Activated T-cell treated with anti-CD3 and anti-CD28 coated beads, Interleukin-2, amount 50 U/mL, for 72 hours (primary cell): Measurements from ENCODE around the gene CTNNA2. TPM values are rescaled to one million over a fixed set of nuclear protein-coding genes. Genes with fewer than 3 reads are reported as not detected.

Experiments
- ATAC-seq, 2 donors: fragments of 150-1000 bp; cut with Tn5 transposase; replicated peaks in 1 of 2; 2 replicates each; pipeline ENCODE4 v1.10.0; 2021; ENCODE audit warnings: moderate library complexity in 2 of 2, mild to moderate bottlenecking in 1 of 2
- DNase-seq, 2 donors: peaks; one replicate each; pipeline ENCODE4 v3.0.0; 2021 to 2022; ENCODE audit warnings: mixed read lengths in 1 of 2
- H3K27ac Mint-ChIP-seq: one replicate; pipeline ENCODE4 v1.8.0; 2022; ENCODE audit warnings: mild to moderate bottlenecking, moderate library complexity, mixed read lengths
- H3K27me3 Mint-ChIP-seq: one replicate; pipeline ENCODE4 v1.8.0; 2022; ENCODE audit warnings: low read depth, mixed read lengths
- H3K36me3 Mint-ChIP-seq, 2 donors: one replicate each; pipeline ENCODE4 v1.8.0; 2022; ENCODE audit warnings: mixed read lengths in 2 of 2, mild to moderate bottlenecking in 1 of 2; ENCODE audit not compliant: insufficient read depth in 2 of 2
- H3K4me1 Mint-ChIP-seq: one replicate; pipeline ENCODE4 v1.8.0; 2022; ENCODE audit warnings: low read depth, mixed read lengths
- H3K4me3 Mint-ChIP-seq, 2 donors: one replicate each; pipeline ENCODE4 v1.8.0; 2022; ENCODE audit warnings: mild to moderate bottlenecking in 2 of 2, mixed read lengths in 2 of 2, moderate library complexity in 2 of 2
- H3K9me3 Mint-ChIP-seq, 2 donors: one replicate each; pipeline ENCODE4 v1.8.0; 2022; ENCODE audit warnings: mixed read lengths in 2 of 2
- total RNA-seq, 2 donors: library from RNA; stranded (reverse); gene quantifications; one replicate each; pipeline ENCODE4 v1.2.3, GENCODE V29; 2022

The CTNNA2 gene
- total RNA-seq, 2 donors from 2014 or later = not detected

GRCh38 chr2:79686884-79687283 is 174.0 kb downstream of the CTNNA2 start:
- DNase-seq = no peak
- Mint-ChIP-seq H3K36me3 (peaks cover 0 to 3% of the 10 kb centered on the region in 2 donors), H3K4me3 (no peak overlapping the region), H3K27me3 (no peaks in the 10 kb centered on the region), H3K4me1 (no peaks in the 10 kb centered on the region), H3K27ac (no peak overlapping the region), H3K9me3 (peaks cover 3 to 6% of the 10 kb centered on the region in 2 donors)
- ATAC-seq = no peak

- no peak for DNase-seq
- no peaks in the 10 kb centered on the region for H3K36me3 Mint-ChIP-seq
- no peaks in the 10 kb centered on the region for H3K27me3 Mint-ChIP-seq
- ATAC-seq = no peak
- H3K4me3 Mint-ChIP-seq = no peak overlapping the region
- H3K4me1 Mint-ChIP-seq = no peaks in the 10 kb centered on the region
- peaks cover 5 to 11% of the 10 kb centered on the region in 2 donors for H3K9me3 Mint-ChIP-seq
- H3K27ac Mint-ChIP-seq = no peak overlapping the region
Measured at GRCh38 chr2:79695248-79695647, 182.4 kb downstream of the CTNNA2 start.

- peaks cover 3 to 13% of the 10 kb centered on the region in 2 donors for H3K9me3 Mint-ChIP-seq
- H3K36me3 Mint-ChIP-seq = peaks cover 0 to 2% of the 10 kb centered on the region in 2 donors
- no peak overlapping the region for H3K27ac Mint-ChIP-seq
- DNase-seq (no peak), ATAC-seq (no peak)
- H3K4me3 Mint-ChIP-seq = no peak overlapping the region
- H3K27me3 Mint-ChIP-seq = no peaks in the 10 kb centered on the region
- no peaks in the 10 kb centered on the region for H3K4me1 Mint-ChIP-seq
Measured at GRCh38 chr2:79697200-79697599, 184.3 kb downstream of the CTNNA2 start.

DNA sequence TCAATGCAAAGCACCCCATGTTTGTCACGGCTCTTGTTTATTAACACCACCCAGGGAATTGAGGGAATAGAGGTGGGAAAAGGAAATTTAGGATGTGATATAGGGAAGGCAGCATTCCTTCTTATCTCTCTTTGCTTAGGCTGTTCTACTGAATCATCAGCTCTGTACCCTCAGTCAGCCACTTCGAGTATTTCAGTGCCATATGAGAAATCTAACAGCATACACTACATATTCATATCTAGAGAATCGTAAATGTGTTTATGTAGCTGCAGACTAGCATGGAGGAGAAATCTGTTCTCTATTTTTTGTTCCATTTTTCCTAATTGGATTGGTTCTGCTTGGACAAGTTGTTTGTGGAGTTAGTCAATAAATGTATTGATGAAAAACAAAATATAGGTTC is 187.8 kb downstream of the CTNNA2 start:
- ATAC-seq (no peak), DNase-seq (no peak)
- Mint-ChIP-seq H3K27me3 (no peaks in the 10 kb centered on the region), H3K27ac (no peak overlapping the region), H3K4me1 (no peaks in the 10 kb centered on the region), H3K36me3 (peaks cover under 1 to 2% of the 10 kb centered on the region in 2 donors), H3K9me3 (peaks cover 2 to 9% of the 10 kb centered on the region in 2 donors), H3K4me3 (no peak overlapping the region)

DNA sequence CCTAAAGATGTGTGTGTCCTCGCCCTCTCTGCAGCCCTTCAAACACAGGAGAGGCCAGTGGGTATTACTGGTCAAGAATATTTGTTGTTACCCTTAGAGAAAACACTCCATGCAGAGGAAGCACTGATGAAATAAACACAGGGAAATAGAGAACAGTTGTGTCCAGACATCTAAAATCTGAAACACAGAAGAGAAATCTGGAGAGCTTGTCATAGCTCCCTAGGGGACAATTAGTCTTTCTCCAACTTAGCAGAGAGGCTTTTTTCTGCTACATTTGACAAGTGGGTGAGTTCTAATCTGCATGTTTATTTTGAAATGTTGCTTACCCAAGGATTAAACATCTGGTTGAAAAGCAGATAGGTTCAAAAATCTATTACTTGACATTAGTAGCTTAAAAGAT is 190.1 kb downstream of the CTNNA2 start:
- Mint-ChIP-seq H3K36me3 (peaks cover 2% of the 10 kb centered on the region in 2 donors), H3K9me3 (peaks cover 2 to 14% of the 10 kb centered on the region in 2 donors), H3K27me3 (no peaks in the 10 kb centered on the region), H3K4me1 (no peaks in the 10 kb centered on the region), H3K4me3 (no peak overlapping the region), H3K27ac (no peak overlapping the region)
- DNase-seq = no peak
- no peak for ATAC-seq

GRCh38 chr2:79711098-79711497 is 198.2 kb downstream of the CTNNA2 start:
- Mint-ChIP-seq H3K27me3 (no peaks in the 10 kb centered on the region), H3K36me3 (no peaks in the 10 kb centered on the region), H3K4me1 (no peaks in the 10 kb centered on the region), H3K9me3 (peaks cover 5 to 15% of the 10 kb centered on the region in 2 donors), H3K27ac (no peak overlapping the region), H3K4me3 (no peak overlapping the region)
- ATAC-seq (no peak), DNase-seq (no peak)

DNA sequence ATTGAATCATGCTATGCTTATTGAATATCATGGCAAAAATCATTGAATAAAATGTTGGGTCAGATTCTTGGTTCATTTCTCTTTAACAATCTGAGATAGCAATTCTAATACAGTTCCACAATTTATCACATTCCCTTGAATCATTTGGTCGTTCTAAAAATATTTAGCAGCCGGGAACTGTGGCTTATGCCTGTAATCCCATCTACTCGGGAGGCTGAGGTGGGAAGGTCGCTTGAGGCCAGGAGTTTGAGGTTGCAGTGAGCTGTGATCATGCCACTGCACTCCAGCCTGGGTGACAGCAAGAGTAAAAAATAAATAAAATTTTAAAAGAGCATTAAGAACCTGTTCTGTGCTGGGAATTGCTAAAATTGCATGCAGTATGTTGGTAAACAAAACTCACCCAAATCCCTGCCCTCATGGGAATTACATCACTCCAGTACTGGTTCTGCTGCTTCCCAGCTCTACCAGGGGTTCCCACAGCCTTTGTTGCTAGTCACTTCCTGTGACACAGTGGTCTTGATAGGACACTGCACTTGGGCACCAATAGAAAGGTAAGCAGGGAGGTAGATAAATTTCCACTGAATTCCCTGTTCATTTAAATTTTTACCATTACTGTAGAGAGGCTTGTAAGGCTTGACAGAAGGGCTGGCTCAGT is 200.4 kb downstream of the CTNNA2 start:
- DNase-seq (no peak), ATAC-seq (no peak)
- Mint-ChIP-seq H3K36me3 (no peaks in the 10 kb centered on the region), H3K27ac (no peak overlapping the region), H3K9me3 (peaks cover 8 to 16% of the 10 kb centered on the region in 2 donors), H3K27me3 (no peaks in the 10 kb centered on the region), H3K4me1 (no peaks in the 10 kb centered on the region), H3K4me3 (no peak overlapping the region)

DNA sequence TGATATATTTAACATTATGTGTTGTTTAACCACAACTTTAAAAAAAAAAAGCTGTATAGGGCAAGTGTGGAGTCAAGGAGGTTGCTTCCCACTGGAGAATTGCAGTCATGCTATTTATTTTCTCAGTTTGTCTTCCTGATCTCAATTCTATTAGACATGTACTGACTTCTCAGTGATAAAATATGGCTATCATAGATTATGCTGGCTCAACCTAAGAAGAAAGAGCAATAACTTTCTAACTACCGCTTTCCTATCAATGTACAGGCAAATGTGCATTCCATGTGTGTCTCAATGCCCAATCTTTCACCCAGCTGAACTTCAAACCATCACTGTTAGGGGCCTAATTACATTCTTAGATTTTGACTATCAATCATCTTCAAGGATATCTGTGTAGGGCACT is 201.4 kb downstream of the CTNNA2 start:
- ATAC-seq (no peak), DNase-seq (no peak)
- Mint-ChIP-seq H3K4me3 (no peak overlapping the region), H3K27ac (no peak overlapping the region), H3K36me3 (no peaks in the 10 kb centered on the region), H3K27me3 (no peaks in the 10 kb centered on the region), H3K9me3 (peaks cover 8 to 16% of the 10 kb centered on the region in 2 donors), H3K4me1 (no peaks in the 10 kb centered on the region)

- Mint-ChIP-seq H3K9me3 (peaks cover 8 to 12% of the 10 kb centered on the region in 2 donors), H3K36me3 (no peaks in the 10 kb centered on the region), H3K4me3 (no peak overlapping the region), H3K27ac (no peak overlapping the region), H3K4me1 (no peaks in the 10 kb centered on the region), H3K27me3 (no peaks in the 10 kb centered on the region)
- ATAC-seq = no peak
- DNase-seq = no peak
Measured at GRCh38 chr2:79715338-79715737, 202.5 kb downstream of the CTNNA2 start.

- H3K27ac Mint-ChIP-seq = no peak overlapping the region
- peaks cover 7 to 10% of the 10 kb centered on the region in 2 donors for H3K9me3 Mint-ChIP-seq
- H3K36me3 Mint-ChIP-seq = no peaks in the 10 kb centered on the region
- no peaks in the 10 kb centered on the region for H3K27me3 Mint-ChIP-seq
- no peaks in the 10 kb centered on the region for H3K4me1 Mint-ChIP-seq
- ATAC-seq (no peak), DNase-seq (no peak)
- no peak overlapping the region for H3K4me3 Mint-ChIP-seq
Measured at GRCh38 chr2:79716266-79716665, 203.4 kb downstream of the CTNNA2 start.

DNA sequence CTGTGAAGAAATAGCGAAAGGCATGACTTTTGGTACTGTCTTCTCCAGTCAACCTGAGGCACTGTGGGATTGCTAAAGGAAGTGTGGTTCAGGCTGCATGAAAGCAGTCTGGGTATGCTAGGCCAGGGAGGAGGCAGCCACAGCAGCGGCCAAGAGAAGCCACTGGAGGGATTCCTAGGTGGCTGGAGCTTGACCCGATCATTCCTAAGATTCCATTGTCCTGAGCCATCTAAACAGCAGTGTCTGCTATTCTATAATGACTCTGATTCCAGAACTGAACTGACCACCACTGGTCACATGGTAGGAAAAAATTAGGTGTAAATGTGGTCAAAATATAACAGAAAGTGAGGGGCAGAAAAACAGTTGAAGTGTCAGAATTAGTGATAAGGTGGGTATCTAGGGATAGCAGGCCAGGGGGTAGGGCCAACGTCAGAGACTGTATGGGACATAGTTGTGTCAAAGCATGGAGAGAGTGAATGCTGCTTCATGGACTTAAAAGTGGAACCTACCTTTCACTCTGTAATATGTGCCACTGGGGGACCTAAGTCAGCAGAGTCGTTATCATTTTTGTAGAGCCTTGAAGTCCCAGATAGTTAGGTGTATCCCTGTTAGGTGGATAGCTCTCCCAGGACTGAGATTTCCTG is 204.6 kb downstream of the CTNNA2 start:
- no peak for ATAC-seq

DNA sequence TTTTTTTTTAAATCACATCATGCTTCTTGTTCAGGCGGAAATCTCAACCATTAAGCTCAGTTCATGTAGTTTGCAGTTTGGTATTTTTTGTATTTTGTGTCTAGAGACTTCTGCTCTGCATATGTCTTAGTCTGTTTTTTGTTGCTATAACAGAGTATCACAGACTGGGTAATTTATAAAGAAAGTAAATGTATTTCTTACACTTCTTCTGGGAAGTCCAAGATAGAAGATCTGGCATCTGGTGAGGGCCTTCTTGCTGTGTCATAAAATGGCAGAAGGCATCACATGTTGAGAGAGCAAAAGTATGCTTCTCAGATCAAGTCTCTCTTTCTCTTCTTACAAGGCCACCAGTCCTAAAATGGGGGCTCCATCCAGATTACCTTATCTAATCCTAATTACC is 208.2 kb downstream of the CTNNA2 start:
- DNase-seq = no peak
- ATAC-seq = no peak
- no peak overlapping the region for H3K27ac Mint-ChIP-seq
- H3K9me3 Mint-ChIP-seq = peaks cover 6 to 11% of the 10 kb centered on the region in 2 donors
- no peaks in the 10 kb centered on the region for H3K36me3 Mint-ChIP-seq
- H3K4me3 Mint-ChIP-seq = no peak overlapping the region
- no peaks in the 10 kb centered on the region for H3K27me3 Mint-ChIP-seq
- no peaks in the 10 kb centered on the region for H3K4me1 Mint-ChIP-seq

More for the DNA sequence above, 204.6 kb downstream of the CTNNA2 start:
- no peaks in the 10 kb centered on the region for H3K36me3 Mint-ChIP-seq
- H3K27ac Mint-ChIP-seq = no peak overlapping the region
- H3K27me3 Mint-ChIP-seq = no peaks in the 10 kb centered on the region
- no peak overlapping the region for H3K4me3 Mint-ChIP-seq
- peaks cover 7 to 11% of the 10 kb centered on the region in 2 donors for H3K9me3 Mint-ChIP-seq
- DNase-seq = no peak
- H3K4me1 Mint-ChIP-seq = no peaks in the 10 kb centered on the region

GRCh38 chr2:79721966-79722365 is 209.1 kb downstream of the CTNNA2 start:
- Mint-ChIP-seq H3K4me1 (no peaks in the 10 kb centered on the region), H3K9me3 (peaks cover 2 to 8% of the 10 kb centered on the region in 2 donors), H3K4me3 (no peak overlapping the region), H3K36me3 (no peaks in the 10 kb centered on the region), H3K27ac (no peak overlapping the region), H3K27me3 (no peaks in the 10 kb centered on the region)
- no peak for DNase-seq
- ATAC-seq = no peak

DNA sequence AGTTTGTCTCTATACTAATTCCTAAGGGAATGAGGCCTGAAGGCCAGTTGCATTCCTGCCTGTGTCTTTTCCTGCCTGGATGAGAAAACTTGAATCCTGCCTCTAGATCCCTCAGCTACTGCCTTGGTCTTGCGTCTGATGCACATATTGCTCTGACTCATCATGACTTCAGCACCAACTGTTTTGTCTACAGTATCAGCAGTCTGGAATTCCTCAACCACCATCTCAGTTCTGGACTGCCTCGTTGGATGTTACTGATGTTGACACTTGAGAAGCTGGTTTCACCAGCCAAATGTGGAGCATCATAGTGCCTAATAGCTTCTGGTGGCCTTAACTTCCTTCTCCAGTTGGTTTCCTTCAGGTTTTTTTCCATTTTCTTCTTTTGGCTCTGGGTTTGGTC is 211.0 kb downstream of the CTNNA2 start:
- DNase-seq (no peak), ATAC-seq (no peak)
- no peaks in the 10 kb centered on the region for H3K36me3 Mint-ChIP-seq
- no peaks in the 10 kb centered on the region for H3K27me3 Mint-ChIP-seq
- no peak overlapping the region for H3K4me3 Mint-ChIP-seq
- H3K4me1 Mint-ChIP-seq = no peaks in the 10 kb centered on the region
- H3K27ac Mint-ChIP-seq = no peak overlapping the region
- peaks cover 2 to 8% of the 10 kb centered on the region in 2 donors for H3K9me3 Mint-ChIP-seq
